ENCODE measurements around the gene SORBS2. TPM values are rescaled to one million over a fixed set of nuclear protein-coding genes. Genes with fewer than 3 reads are reported as not detected.

The SORBS2 gene
- total RNA-seq, 4 donors from 2014 or later: 21.5 to 103 (median 64.8) TPM

DNA sequence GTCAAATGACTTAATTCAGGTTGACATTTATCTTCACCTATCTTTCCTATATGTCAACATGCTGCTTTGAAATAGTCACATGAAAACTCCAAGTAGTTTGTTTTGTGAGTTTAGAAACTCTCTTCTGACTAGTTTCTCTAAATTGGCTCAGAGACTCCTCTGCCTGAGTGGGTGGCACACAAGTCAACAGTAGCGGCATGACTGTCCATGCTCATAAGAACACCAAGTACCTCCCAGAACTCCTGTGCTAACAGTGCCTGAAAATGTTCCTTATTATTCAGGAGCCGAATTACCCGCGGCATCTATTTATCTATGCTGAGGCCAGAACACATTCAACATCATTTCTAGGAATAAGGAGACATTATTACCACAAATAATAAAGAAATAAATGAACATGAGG is 116.3 kb downstream of the SORBS2 start:
- DNase-seq (ENCODE audit: low spot score) (no peak), ATAC-seq (ENCODE audit: low FRiP score) (no peak)
- TF ChIP-seq CTCF (IDR thresholded peaks at IDR 0.05): no peak

DNA sequence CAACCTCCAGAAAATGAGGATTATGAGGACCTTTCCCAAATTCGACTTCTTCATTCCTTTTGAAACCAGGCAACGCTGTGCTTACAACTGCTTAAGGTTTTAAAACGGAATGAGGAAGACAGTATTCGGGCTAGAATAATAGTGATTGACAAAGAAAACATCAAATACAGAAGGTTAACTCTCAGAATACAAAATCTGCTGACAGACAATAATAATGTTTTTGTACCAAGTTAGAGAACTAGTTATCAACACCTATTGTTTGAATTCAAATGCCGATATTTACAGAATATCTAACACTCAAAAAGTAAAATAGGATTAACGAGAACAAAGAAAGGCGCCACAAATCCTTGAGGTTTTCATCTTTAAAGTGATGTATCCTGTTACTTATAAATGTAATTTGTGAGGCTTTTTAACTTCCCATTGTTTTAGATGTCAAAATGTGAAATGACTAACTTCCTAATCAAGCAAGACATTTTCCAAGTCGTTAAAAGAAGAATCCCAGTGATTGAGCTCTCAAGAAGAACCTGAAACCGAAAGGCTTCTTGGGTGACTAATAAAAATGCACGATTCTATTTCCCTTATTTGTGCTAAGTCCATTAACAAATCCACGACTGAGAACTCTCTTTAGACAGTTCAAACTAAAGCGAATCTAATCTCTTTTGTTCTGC is 118.3 kb downstream of the SORBS2 start:
- ATAC-seq (ENCODE audit: low FRiP score) (no peak), DNase-seq (ENCODE audit: low spot score) (no peak)
- no peak for TF ChIP-seq CTCF (IDR thresholded peaks at IDR 0.05)

DNA sequence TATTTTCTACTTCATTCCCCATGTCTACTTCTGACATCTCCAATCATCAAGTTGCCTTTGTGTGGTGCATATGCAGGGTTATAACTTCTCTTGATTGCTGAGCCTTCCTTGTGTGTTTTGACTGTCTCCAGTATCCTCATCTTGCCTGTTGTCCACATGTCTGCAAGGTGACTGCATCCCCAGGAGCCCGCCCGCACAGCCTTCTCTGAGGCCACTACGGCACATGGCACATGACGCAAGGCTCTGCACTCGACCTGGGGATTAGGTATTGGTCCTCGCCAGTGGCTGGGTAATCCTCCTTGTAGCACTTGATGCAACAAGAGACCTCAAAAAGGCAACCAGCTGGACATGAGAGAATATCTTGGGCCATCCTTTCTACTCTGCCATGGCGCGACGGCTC is 122.6 kb downstream of the SORBS2 start:
- DNase-seq (ENCODE audit: low spot score) (no peak), ATAC-seq (ENCODE audit: low FRiP score) (no peak)
- TF ChIP-seq CTCF (IDR thresholded peaks at IDR 0.05): no peak

DNA sequence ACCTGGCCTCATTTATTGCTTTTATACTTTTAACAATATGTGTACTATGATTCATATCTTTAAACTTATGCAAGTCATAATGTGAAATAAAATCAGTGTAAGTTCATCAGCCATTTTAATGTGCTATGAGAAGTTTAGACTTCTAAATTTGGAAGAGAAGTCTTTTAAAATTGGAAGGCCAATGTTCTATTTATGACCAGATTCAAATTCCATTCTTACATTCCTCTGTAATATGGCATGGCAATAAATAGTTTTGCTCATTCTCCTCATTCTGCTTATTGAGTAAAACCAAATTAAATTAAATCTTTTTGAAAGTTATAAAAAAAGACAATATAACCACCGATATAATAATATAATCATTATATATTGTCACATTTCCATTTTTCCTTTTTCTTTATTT is 126.2 kb downstream of the SORBS2 start:
- no peak for DNase-seq (ENCODE audit: low spot score)
- TF ChIP-seq CTCF (IDR thresholded peaks at IDR 0.05): no peak
- ATAC-seq (ENCODE audit: low FRiP score): no peak

GRCh38 chr4:185683896-185684295 is 128.1 kb downstream of the SORBS2 start:
- DNase-seq (ENCODE audit: low spot score) (no peak), ATAC-seq (ENCODE audit: low FRiP score) (no peak)
- no peak for TF ChIP-seq CTCF (IDR thresholded peaks at IDR 0.05)

DNA sequence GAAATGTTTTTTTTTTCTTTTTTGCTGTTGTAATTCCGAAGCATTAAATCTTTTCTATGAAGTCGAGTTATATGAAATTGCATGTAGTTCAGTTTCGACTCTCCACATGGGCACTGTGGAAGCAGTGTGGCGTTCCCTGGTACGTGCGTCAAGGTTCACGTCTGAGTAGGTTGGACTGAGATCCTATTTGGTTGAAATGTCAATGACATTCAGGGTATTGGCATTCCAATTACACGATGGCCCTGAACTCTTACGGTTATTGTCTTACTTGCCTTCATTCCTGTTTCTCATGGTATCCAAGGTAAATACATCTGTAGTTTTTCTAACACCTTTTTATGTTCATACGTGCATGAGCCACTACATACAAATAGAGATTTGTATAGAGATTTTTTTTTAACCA is 128.8 kb downstream of the SORBS2 start:
- no peak for DNase-seq (ENCODE audit: low spot score)
- TF ChIP-seq CTCF (IDR thresholded peaks at IDR 0.05): no peak
- ATAC-seq (ENCODE audit: low FRiP score): no peak

GRCh38 chr4:185682236-185682635 is 129.8 kb downstream of the SORBS2 start:
- TF ChIP-seq CTCF (IDR thresholded peaks at IDR 0.05): no peak
- ATAC-seq (ENCODE audit: low FRiP score): no peak
- no peak for DNase-seq (ENCODE audit: low spot score)
